Activated T-cell treated with anti-CD3 and anti-CD28 coated beads, Interleukin-2, amount 50 U/mL, for 4 hours (primary cell): ENCODE results near the gene C3AR1. TPM values are rescaled to one million over a fixed set of nuclear protein-coding genes. Genes with fewer than 3 reads are reported as not detected.
"Not testable (repeated sequence)": the region's sequence is repeated elsewhere in the genome, so short reads cannot be mapped to it uniquely, and the experiment has no call there.

Experiments
- ATAC-seq, 2 donors: fragments of 200-7000 bp; cut with Tn5 transposase; one replicate each; pipeline ENCODE4 v1.10.0; 2021
- DNase-seq: peaks from one replicate; pipeline ENCODE4 v3.0.0-alpha.2; 2020
- H3K27me3 Mint-ChIP-seq: one replicate; pipeline ENCODE4 v1.8.0; 2021; ENCODE audit warnings: low read depth, mixed read lengths
- H3K36me3 Mint-ChIP-seq: one replicate; pipeline ENCODE4 v1.8.0; 2022; ENCODE audit warnings: mixed read lengths; ENCODE audit not compliant: insufficient read depth
- H3K4me1 Mint-ChIP-seq: one replicate; pipeline ENCODE4 v1.8.0; 2021; ENCODE audit warnings: low read depth, mixed read lengths
- H3K4me3 Mint-ChIP-seq: one replicate; pipeline ENCODE4 v1.8.0; 2021; ENCODE audit warnings: mild to moderate bottlenecking, moderate library complexity, mixed read lengths
- H3K9me3 Mint-ChIP-seq: one replicate; pipeline ENCODE4 v1.8.0; 2021; ENCODE audit warnings: mixed read lengths
- total RNA-seq, 3 donors: library from RNA; stranded (reverse); gene quantifications; one replicate each; pipeline ENCODE4 v1.2.1, GENCODE V29; 2021

C3AR1 gene
- total RNA-seq, 3 donors from 2014 or later, result 0.49 to 1.5 (median 0.63) TPM

GRCh38 chr12:8078916-8079315 is 12.8 kb upstream of the C3AR1 start:
- Mint-ChIP-seq H3K4me3 (no peak overlapping the region), H3K9me3 (no peaks in the 10 kb centered on the region), H3K4me1 (peaks cover 54% of the 10 kb centered on the region), H3K36me3 (peaks cover under 1% of the 10 kb centered on the region), H3K27me3 (no peaks in the 10 kb centered on the region)
- no peak for ATAC-seq
- DNase-seq, result no peak

GRCh38 chr12:8078398-8078797 is 12.2 kb upstream of the C3AR1 start:
- ATAC-seq (peak; percentile 16 to 19), DNase-seq (peak; percentile 57)
- Mint-ChIP-seq H3K27me3 (no peaks in the 10 kb centered on the region), H3K9me3 (no peaks in the 10 kb centered on the region), H3K4me3 (no peak overlapping the region), H3K36me3 (no peaks in the 10 kb centered on the region), H3K4me1 (peaks cover 48% of the 10 kb centered on the region)

- no peak for ATAC-seq
- no peak for DNase-seq
- Mint-ChIP-seq H3K36me3 (no peaks in the 10 kb centered on the region), H3K4me3 (no peak overlapping the region), H3K4me1 (peaks cover 44% of the 10 kb centered on the region), H3K27me3 (no peaks in the 10 kb centered on the region), H3K9me3 (no peaks in the 10 kb centered on the region)
These were observed 11.0 kb upstream of the C3AR1 start for GRCh38 chr12:8077207-8077606.

GRCh38 chr12:8076366-8076765 is 10.2 kb upstream of the C3AR1 start:
- Mint-ChIP-seq H3K27me3 (no peaks in the 10 kb centered on the region), H3K4me3 (no peak overlapping the region), H3K4me1 (peaks cover 42% of the 10 kb centered on the region), H3K36me3 (no peaks in the 10 kb centered on the region), H3K9me3 (no peaks in the 10 kb centered on the region)
- ATAC-seq (no peak), DNase-seq (no peak)

GRCh38 chr12:8075935-8076334 is 9.8 kb upstream of the C3AR1 start:
- DNase-seq (no peak), ATAC-seq (no peak)
- no peaks in the 10 kb centered on the region for H3K27me3 Mint-ChIP-seq
- H3K9me3 Mint-ChIP-seq, result no peaks in the 10 kb centered on the region
- H3K36me3 Mint-ChIP-seq, result no peaks in the 10 kb centered on the region
- no peak overlapping the region for H3K4me3 Mint-ChIP-seq
- peaks cover 38% of the 10 kb centered on the region for H3K4me1 Mint-ChIP-seq

GRCh38 chr12:8071820-8072219 is 5.7 kb upstream of the C3AR1 start:
- not testable (repeated sequence) for ATAC-seq, H3K9me3 Mint-ChIP-seq, H3K27me3 Mint-ChIP-seq, DNase-seq, H3K36me3 Mint-ChIP-seq, H3K4me3 Mint-ChIP-seq
- peaks cover 14% of the 10 kb centered on the region for H3K4me1 Mint-ChIP-seq

GRCh38 chr12:8069582-8069981 is 3.4 kb upstream of the C3AR1 start:
- Mint-ChIP-seq H3K36me3 (no peaks in the 10 kb centered on the region), H3K4me1 (peaks cover 34% of the 10 kb centered on the region), H3K27me3 (no peaks in the 10 kb centered on the region), H3K4me3 (no peak overlapping the region), H3K9me3 (no peaks in the 10 kb centered on the region)
- DNase-seq (no peak), ATAC-seq (no peak)

- no peak for ATAC-seq
- Mint-ChIP-seq H3K4me1 (peaks cover 24% of the 10 kb centered on the region), H3K9me3 (no peaks in the 10 kb centered on the region), H3K4me3 (no peak overlapping the region), H3K36me3 (peaks cover 7% of the 10 kb centered on the region), H3K27me3 (no peaks in the 10 kb centered on the region)
- DNase-seq, result no peak
These were observed 2.0 kb downstream of the C3AR1 start for GRCh38 chr12:8064131-8064530.

GRCh38 chr12:8058506-8058905 is 7.7 kb downstream of the C3AR1 start:
- no peak for DNase-seq
- no peak overlapping the region for H3K4me3 Mint-ChIP-seq
- peaks cover 9% of the 10 kb centered on the region for H3K4me1 Mint-ChIP-seq
- peaks cover 23% of the 10 kb centered on the region for H3K36me3 Mint-ChIP-seq
- no peaks in the 10 kb centered on the region for H3K27me3 Mint-ChIP-seq
- ATAC-seq, result no peak
- H3K9me3 Mint-ChIP-seq, result no peaks in the 10 kb centered on the region

GRCh38 chr12:8057839-8058238 is 8.3 kb downstream of the C3AR1 start:
- peak in 1 of 2 donors; percentile 48 for ATAC-seq
- Mint-ChIP-seq H3K27me3 (no peaks in the 10 kb centered on the region), H3K9me3 (no peaks in the 10 kb centered on the region), H3K36me3 (peaks cover 23% of the 10 kb centered on the region), H3K4me3 (no peak overlapping the region), H3K4me1 (peaks cover 9% of the 10 kb centered on the region)
- no peak for DNase-seq

- no peak for ATAC-seq
- peaks cover 9% of the 10 kb centered on the region for H3K4me1 Mint-ChIP-seq
- H3K4me3 Mint-ChIP-seq, result no peak overlapping the region
- H3K36me3 Mint-ChIP-seq, result peaks cover 28% of the 10 kb centered on the region
- DNase-seq, result no peak
- H3K9me3 Mint-ChIP-seq, result no peaks in the 10 kb centered on the region
- H3K27me3 Mint-ChIP-seq, result no peaks in the 10 kb centered on the region
These were observed 8.9 kb downstream of the C3AR1 start for GRCh38 chr12:8057306-8057705.

- Mint-ChIP-seq H3K9me3 (no peaks in the 10 kb centered on the region), H3K27me3 (no peaks in the 10 kb centered on the region), H3K4me1 (peaks cover 9% of the 10 kb centered on the region), H3K36me3 (peaks cover 34% of the 10 kb centered on the region), H3K4me3 (no peak overlapping the region)
- DNase-seq (no peak), ATAC-seq (no peak)
These were observed 11.3 kb downstream of the C3AR1 start for GRCh38 chr12:8054816-8055215.

- DNase-seq (no peak), ATAC-seq (no peak)
- H3K4me1 Mint-ChIP-seq, result peaks cover 8% of the 10 kb centered on the region
- H3K4me3 Mint-ChIP-seq, result no peak overlapping the region
- H3K36me3 Mint-ChIP-seq, result peaks cover 40% of the 10 kb centered on the region
- H3K27me3 Mint-ChIP-seq, result no peaks in the 10 kb centered on the region
- H3K9me3 Mint-ChIP-seq, result no peaks in the 10 kb centered on the region
These were observed 13.5 kb downstream of the C3AR1 start for GRCh38 chr12:8052679-8053078.

GRCh38 chr12:8050600-8051250 is 15.4 kb downstream of the C3AR1 start:
- ATAC-seq, result no peak
- peaks cover 9% of the 10 kb centered on the region for H3K4me1 Mint-ChIP-seq
- H3K36me3 Mint-ChIP-seq, result peaks cover 57% of the 10 kb centered on the region
- no peak overlapping the region for H3K4me3 Mint-ChIP-seq
- no peaks in the 10 kb centered on the region for H3K27me3 Mint-ChIP-seq
- no peaks in the 10 kb centered on the region for H3K9me3 Mint-ChIP-seq
- DNase-seq, result no peak

GRCh38 chr12:8048906-8049305 is 17.3 kb downstream of the C3AR1 start:
- ATAC-seq (peak; percentile 18 to 46), DNase-seq (no peak)
- Mint-ChIP-seq H3K4me1 (peaks cover 9% of the 10 kb centered on the region), H3K36me3 (peaks cover 56% of the 10 kb centered on the region), H3K27me3 (no peaks in the 10 kb centered on the region), H3K9me3 (no peaks in the 10 kb centered on the region), H3K4me3 (no peak overlapping the region)
